ENCODE data around the gene PAX2.

Gene PAX2

DNA sequence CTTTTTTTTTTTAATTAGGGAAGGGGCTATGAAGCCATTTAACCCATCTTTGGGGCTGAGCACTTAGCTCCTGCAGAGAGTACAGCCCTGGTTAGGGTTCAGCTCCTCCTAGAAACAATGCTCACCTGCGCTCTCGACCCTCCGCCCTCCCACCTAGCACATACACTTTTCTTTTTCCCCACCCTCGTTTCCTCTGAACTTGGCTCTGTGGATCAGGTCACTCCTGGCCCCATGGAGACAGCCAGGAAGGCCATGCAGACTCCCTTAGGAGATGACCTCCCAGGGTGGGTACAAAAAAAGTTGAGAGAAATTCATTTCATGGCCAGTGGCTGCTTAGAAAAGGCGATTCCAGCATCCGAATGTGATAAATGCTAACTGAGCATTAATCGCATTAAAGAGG lies 15.8 kb downstream of the PAX2 start:
- no peak for DNase-seq

DNA sequence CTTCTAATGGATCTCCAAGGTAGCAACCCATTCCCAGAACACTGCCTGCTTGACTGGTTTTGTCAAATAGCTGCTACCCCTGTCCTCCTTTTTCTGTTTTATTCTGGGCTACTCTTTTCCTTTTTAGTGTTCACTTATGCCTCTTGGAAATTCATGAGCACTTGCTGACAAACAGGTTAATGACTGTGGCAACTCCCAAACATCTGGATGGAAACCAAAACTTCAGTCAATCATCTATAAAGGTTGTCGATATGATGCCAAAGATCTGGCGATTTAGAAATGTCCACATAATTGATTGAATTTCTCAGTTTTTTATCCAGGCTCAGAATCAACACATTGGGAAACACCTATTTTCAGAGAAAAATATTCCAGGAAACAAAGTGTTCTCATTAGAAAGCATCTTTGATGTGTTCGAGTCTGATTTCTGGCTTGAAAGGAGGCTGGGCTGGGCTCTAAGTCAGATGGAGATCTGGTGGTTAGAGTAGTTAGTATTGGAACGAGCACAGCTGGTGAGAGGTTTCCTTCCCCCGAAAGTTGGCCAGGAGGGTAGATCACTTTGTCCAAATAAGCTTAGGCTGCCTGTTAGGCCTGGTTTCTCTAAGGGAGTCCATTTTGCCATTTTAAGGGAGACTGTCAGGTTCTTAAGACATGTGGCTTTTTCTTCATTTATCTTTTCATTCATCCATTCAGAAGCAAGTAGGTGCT lies 17.8 kb downstream of the PAX2 start:
- DNase-seq = no peak

DNA sequence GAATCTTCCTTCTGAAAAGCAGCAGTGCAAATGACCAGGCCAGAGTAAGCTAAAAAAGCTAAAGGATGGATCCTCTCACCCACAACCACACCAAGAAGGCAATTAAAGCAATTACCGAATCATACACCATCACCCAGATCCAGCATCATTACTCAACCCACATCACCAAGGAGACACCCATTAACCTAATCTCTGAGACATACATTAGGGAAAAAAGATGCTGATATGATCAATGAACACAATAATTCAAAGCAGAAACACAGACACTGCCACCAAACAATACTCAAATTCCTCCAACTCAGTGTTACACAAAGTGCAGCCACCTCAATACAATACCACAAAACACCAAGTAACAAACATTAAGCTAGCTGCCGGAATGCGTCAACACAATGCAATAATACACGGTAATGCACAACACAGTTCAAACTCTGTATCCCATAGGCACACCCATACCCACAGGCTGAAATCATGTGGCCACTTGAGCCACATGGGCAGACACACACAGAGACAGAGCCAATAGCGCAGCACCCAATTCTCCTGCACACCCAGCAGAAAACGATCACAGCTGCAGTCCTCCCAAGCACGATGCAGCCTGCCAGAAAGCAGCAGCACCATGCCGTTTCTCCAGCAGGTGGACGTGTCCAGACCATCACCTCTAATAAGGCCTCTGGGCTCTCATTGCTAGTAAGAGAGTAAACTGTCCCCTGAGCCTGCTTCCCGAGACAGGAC lies 21.5 kb downstream of the PAX2 start:
- no peak for DNase-seq

DNA sequence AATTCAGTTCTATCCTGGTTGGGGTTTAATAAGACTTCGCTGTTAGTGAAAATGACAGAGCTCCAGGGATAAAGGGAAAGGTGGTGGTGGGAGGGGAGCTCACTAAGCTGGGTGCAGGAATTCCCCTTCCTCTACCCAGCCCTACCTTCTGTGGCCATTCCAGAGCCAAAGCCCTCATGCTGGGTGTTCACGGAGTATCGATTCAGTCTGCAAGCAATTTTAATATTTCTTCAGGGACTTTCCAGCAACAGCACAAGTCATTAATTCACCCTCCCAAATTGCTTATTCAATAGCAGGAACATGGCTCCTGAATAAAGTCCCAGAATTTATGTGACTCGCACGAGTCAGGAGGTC lies 22.0 kb downstream of the PAX2 start:
- DNase-seq = no peak

DNA sequence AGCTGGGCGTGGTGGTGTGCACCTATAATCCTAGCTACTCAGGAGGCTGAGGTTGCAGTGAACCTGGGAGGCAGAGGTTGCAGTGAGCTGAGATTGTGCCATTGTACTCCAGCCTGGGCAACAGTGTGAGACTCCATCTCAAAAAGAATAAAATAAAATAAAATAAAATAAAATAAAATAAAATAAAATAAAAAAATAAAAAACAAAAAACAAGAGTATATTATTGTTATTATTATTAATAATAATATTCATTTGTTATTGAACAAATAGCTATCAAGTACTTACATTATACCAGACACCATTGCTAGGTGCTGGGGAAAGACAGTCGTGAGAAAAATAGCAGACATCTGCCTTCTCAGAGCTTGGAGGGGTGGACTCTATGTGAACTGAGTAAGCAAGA lies 24.1 kb downstream of the PAX2 start:
- no peak for DNase-seq

DNA sequence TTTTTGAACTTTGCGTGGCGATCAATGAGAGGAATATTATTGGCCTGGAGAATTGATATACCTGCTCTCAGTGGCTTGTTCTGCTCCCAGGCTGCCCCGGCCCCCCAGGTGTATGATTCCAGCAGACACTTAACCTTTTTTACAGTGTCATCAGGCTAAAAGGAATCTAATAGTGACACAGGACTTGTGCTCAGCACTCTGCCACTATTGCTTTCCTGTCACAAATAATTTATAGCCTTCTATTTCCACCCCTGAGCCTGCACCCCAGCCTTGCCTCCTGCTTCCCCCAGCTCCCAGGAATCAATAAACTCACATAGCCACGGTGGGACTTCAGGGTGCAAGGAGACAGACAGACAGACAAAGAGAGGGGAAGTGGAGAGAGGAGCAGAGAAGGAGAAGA lies 28.3 kb downstream of the PAX2 start:
- peak; percentile 10 for DNase-seq

DNA sequence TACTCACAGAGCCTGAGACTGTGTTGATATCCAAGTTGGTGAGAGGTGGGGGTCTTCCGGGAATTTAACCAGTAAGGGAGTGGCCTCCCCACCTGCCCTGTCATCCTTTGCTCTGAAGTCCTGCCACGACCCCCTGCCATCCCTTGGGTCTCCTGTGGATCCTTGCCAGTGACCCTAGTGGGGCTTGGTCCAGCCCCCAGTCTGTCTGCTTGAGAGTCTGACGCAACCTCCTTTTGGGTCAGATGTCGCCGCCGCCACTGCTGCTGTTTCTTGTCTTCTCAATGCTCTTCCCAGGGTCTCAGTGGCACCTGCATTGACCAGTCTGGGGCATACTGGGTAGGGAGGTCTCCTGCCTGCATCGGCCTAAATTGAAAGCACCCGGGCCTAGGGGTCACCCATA lies 28.8 kb downstream of the PAX2 start:
- peak; percentile 39 for DNase-seq

DNA sequence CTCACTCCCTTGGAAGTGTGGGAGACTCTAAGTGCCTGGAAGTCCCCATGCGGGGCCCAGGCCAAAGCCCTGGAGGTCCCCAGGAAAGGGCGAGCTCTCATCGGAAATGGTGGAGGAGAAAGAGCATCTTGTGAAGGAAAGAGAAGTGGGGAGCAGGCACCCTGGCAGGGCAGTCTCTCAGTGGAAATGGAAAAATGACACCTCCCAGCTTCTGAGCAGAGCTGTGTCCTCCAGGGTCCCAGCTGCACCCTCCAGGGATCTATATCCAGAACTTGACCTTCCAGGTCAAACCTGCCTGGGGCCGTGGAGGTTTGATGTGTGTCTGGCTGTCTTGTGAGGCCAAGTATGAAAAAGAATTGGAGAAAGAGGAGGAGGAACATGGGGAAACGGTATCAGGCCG lies 29.5 kb downstream of the PAX2 start:
- no peak for DNase-seq

DNA sequence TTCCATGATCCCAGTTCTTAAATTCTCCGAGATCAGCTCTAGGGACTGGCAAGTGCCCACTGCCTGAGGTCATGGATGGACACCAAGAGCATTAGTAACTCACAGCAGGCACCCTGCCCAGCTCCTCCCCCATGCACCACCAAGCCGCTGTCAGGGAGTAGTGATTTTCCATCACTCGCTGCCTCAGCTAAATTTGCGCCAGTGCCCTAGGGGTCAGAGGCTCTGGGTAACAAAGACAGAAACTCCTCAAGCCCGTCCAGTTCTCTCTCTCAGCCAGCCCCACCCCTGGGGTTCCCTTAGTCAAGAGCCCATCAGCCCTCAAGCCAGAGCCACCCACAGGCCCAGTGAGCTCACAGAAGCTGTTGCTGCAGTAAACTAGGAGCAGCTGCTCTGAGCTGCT lies 30.0 kb downstream of the PAX2 start:
- DNase-seq = peak; percentile 55

DNA sequence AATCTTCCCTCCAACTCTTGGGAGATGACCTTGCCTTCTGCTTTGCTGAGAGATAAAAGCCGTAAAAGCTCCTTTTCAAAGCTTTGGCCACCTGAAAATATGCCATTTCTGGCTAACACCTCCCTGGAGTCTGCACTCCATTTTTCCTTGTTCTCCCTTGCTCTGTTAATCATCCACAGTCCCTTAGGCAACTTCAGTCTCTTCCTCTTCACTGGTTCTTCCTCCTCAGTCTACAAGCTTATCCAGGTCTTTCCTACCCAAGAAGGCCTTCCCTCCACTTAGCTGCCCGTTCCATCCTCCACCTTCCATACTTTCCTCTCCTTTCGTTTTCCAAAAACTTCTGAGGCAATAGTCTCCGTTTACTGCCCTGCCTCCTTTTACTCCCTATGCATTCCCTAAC lies 30.5 kb downstream of the PAX2 start:
- DNase-seq = no peak

DNA sequence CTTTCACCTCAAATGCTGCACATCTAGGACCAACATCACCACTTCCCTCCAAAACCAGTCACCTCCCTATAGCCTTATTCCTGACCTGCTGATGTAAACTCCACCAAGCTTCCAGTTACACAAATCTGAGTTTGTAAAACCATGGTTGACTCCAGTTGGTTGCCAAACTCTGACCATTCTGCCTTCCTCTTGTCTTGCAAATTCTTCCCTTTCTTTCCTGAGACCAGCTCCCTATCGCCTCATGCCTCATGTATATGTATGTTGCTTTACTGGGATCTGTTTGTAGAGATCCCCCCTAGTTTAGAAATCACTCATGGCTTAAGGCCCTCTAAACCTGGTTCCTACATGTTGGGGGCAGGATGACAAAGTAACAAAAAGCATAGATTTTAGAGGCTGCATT lies 31.3 kb downstream of the PAX2 start:
- no peak for DNase-seq

DNA sequence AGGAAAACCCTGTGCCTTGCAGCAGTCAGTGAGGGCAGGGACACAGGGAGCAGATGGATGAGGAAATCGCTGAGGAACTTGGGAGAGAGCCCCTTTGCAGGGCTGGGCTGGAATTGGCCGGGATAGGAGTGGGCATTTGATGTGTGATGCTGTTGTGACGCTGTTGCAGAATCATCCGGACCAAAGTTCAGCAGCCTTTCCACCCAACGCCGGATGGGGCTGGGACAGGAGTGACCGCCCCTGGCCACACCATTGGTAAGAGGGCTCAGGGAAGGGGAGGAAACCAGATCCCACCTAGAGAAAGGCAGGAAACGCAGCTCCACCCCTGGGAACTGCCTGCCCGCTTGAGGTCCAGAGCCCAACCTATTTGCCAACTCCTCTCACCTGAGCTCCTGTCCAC lies 33.9 kb downstream of the PAX2 start:
- DNase-seq = peak; percentile 48

DNA sequence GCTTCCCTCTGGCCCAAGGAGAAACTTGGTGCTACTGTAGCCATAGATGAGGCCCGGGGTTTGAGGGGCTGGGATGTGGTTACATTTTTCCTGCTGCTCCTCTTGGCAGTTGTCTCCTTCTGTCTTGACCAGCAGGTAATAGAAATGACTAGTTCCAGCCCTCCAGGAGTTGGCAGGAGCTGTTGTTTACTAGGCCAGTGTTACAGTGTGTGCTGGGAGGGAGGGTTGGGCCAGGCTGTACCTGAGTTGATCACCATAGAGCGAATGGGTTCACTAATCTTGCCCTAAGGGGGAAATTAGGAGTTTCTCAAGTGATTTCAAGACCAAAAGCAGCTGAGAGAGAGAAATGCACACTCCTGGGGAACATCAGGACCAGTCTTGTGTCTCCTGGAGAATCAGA lies 34.9 kb downstream of the PAX2 start:
- no peak for DNase-seq

DNA sequence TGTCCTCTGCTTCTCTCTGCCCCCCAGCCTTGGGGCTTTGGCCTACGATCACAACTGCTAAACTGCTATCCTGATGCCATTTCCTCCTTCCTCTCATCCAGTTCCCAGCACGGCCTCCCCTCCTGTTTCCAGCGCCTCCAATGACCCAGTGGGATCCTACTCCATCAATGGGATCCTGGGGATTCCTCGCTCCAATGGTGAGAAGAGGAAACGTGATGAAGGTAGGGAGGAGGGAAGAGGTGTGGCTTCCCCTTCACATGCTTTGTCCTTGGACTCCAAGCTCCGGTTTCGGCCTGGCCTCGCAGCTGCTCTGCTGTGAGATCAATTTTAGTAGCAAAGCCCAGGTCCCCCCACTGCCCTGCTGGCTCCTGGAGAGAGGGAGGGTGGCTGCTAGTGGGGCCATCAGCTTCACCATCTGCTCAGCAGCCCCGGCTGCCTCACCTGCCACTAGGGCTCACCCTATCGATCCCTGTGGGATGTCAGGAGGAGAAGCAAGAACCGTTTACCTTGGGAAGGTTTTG lies 35.8 kb downstream of the PAX2 start:
- no peak for DNase-seq

DNA sequence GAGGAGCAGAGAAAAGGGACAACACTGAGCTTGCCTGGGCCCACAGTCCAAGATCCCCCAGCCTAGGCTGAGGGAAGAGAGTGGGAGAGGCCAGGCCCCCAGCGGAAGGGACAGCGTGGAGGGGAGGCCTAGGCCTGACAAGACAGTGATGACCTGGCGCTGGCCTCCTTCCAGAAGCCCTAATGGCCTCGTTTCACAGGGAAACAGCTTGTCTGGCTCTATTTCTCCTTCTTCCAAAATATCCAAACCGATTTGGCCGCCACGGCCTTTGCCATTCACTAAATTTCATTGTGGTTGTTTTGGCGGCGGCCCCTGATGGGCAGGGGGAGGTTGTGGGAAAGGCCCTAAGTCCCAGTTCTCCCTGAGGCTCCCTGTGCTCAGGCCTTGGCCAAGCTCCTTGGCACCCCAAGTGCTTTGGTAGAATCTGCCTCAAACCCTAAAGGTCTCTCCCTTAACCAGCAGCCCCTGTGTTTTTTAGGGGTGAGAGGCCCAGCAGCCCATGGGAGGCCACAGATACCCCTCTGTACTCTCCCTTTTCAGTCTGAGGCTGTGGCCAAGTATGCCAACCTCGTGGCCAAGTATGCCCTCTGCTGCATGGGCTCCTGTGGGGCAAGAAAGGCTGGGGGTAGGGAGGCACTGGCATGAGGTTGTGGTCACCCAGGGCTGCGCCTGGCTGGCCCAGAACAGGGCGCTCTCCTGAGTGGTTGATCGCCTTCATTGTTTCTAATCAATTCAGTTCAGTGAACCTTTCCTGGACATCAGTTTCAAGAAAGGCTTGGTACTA lies 37.3 kb downstream of the PAX2 start:
- no peak for DNase-seq

DNA sequence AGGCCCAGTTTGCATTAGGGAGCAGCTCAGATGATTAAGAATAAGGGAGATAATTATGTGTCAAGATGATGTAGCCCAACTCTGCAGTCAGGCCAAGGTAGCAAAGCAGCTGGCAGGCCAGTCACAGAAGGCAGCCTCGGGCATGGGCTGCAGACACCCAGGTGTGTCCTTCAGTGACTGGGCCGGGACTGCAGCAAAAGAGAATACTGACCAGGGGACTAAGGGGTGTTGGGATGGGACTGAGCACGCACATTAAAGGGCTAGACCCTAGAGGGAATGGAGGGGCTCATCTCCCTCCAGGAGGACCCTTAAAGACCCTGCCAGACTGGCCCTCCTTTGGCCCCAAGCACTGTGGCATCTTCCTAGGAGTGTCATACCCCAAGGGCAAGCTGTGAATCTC lies 38.7 kb downstream of the PAX2 start:
- DNase-seq = peak; percentile 27

DNA sequence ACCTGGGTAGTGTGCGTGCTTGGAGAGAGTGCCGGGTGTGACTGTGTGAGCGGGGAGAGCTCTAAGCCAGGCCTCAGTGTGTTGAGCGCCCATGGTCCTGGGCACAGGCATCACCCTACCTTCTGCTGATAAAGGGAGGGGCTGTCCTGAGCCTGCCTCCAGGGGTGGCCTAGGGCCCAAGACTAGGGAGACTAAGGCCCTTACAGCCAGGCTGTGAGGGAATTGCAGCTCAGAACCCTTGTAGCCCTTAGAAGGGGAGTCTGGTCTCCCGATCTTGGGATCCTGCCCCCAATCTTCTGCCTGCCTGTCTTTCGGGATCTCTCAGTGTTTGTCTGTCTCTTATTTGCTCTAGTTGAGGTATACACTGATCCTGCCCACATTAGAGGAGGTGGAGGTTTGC lies 41.2 kb downstream of the PAX2 start:
- DNase-seq = peak; percentile 49

DNA sequence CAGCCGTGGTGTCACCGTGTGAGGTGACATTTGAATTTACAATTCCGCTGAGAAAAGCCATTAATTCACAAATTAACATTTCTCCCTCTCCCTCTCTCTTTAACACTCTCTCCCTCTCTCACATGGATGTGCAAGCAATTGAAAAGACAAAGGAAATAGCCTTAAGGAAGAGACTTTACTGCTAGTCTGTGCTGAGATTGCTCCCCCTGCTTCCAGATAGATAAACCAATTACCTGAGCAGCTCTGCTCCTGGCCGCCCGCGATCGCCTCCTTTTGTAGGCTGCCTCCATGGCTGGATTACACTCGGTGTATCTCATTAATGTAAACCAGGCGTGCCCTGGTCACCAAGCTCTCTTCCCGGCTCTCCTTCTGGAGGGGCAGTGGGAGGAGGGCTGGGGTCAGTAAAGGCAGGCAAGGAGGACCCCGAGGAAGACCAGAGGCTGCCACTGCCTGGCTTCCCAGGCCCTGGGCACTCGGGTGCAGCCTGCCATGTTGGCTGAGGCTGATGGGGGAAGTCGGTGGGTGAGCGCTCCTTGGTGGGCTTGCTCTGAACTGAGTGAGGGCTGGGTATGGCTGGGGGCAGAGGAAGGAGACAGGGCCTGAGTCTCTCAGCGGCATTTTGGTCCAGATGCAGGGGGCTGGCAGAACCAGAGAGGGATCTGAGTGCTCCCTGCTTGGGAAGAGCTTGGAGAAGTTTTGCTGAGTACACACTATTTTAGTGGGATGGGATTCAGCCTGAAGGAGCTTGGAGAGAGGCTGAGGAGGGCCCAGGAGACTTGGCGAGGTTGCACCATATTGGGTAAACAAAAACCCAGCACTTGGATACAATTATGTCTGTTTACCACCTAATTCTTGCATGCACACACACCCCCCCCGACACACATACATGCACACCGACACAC lies 42.9 kb downstream of the PAX2 start:
- DNase-seq = peak; percentile 39

DNA sequence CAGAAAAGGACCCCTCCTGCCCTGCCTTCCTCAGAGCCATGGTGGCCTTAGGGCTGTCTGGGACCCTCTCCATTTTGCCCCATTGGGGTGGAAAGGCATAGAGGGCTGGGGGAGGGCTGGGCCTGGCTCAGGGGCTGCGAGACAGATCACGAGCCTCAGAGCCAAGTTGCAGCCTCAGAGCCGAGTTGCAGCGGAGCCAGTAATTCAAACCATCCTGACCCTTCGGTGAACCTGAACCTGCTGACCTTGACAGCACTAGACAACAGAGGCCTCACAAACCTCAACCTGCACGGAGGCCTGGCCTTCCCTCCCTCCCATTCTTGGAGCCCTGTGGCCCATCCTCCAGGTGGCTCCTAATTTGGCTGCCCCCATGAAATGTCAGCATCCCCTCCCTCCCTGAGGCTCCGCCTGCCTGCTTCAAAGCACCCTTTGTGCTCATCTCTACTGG lies 45.4 kb downstream of the PAX2 start:
- no peak for DNase-seq

DNA sequence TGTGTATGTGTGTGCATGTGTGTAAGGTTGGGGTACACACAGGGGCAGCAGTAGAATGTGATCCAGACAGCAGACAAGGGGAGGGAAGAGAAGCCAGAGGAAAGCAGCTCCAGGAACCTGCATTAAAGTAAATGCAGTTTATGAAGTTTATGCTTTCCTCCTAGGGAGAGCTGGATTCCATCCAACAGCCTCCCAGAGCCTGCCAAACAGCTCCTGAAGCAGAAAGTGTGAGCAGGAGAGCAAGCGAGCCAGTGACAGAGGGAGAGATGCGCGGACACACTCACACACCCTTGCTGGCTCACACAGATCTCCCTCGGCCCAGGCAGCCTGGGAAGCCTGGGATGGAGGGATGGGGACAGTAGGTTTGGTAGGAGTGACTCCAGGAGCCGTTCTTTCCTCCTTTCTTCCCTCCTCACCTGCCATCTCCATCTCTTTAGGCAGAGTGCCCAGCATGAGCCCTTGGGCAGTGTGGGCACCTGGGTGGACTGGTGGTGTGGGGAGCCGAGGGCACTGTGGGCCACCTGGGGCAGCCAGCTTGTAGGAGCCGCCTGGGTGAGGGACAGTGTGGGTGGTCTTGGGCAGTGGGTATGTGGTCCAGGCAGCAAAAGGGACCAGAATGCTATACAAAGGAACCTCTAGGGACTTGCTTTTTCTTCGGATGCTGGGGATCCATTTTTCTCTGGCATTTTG lies 46.1 kb downstream of the PAX2 start:
- DNase-seq = no peak

DNA sequence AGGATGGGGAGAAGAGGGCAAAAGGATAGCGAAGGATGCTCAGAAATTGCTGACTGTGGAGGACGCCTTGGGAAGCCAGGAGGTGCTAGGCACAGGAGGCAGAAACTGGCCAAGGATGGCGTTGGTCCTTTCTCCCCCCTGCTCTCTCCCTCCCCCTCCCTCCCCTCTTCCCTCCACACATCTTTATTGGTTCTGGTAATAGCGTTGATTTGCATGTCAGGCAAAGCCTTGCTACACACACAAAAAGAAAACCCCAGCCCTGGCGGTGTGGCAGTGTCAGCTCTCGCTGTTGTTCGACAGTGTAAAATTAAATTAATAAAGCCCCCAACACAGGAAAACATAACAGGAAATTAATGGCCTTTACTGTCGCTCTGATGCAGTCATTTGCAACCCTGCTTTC lies 47.2 kb downstream of the PAX2 start:
- DNase-seq = no peak

DNA sequence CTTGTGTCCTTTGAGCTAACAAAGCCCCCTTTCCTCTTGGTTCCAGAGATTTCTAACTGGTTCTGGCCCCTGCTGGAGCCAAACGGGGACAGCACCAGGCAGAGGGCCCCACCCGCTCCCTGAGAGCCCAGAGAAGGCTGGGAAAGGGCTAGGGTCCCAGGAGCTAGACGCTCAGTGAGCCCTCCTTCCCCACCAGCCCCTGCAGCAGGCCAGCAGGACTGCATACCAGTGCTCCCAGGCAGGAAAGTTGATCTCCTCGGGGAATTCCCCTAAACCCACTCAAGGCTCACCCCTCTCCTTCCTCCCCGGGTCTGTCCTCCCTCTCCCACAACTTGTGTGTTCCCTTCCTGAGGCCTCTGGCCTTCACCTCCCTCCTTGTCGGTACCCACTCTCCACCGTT lies 47.7 kb downstream of the PAX2 start:
- DNase-seq = no peak
